HL-60 (cell line): ENCODE measurements around the gene PTH2.

ENCODE experiments used
- DNase-seq, 2 experiments: peaks; one replicate each; pipeline ENCODE4 v3.0.0-alpha.2; 2010 to 2020; ENCODE audit warnings: low read depth in 1 of 2, low spot score in 1 of 2
- H3K27ac ChIP-seq: fragments of 250-450 bp; sonication (Bioruptor Pico); replicated peaks from 2 replicates; pipeline ENCODE4 v1.5.1; 2020; ENCODE audit warnings: mild to moderate bottlenecking, moderate library complexity
- H3K27me3 ChIP-seq: fragments of 250-450 bp; sonication (Bioruptor Pico); 2 replicates; pipeline ENCODE4 v1.5.1; 2021; ENCODE audit warnings: mild to moderate bottlenecking, moderate library complexity; ENCODE audit not compliant: insufficient read depth, poor library complexity, severe bottlenecking
- H3K4me3 ChIP-seq: replicated peaks from 2 replicates; pipeline ENCODE4 v1.5.1; 2011; ENCODE audit warnings: mild to moderate bottlenecking, control low read depth, low read length; ENCODE audit not compliant: insufficient read depth
- GABPA ChIP-seq: IDR thresholded peaks from 2 replicates; pipeline ENCODE4 v1.6.1; 2012; ENCODE audit warnings: low read depth
- POLR2AphosphoS5 ChIP-seq: IDR thresholded peaks from 2 replicates; pipeline ENCODE4 v1.6.1; 2012; ENCODE audit warnings: low read depth
- SPI1 ChIP-seq: IDR thresholded peaks from 2 replicates; pipeline ENCODE4 v1.6.1; 2012; ENCODE audit warnings: low read depth, mild to moderate bottlenecking, borderline replicate concordance
- long read RNA-seq: library from polyadenylated mRNA; unstranded; transcript quantifications from one replicate; pipeline ENCODE4 v2.0.0, GENCODE V29; 2020
- TF ChIP-seq, protein P1 (sequence below): IDR thresholded peaks from one replicate; pipeline ENCODE4 v1.5.1; 2011; ENCODE audit warnings: low read length, control low read depth, inconsistent platforms; ENCODE audit not compliant: insufficient read depth
- TF ChIP-seq, protein P2 (sequence below): IDR thresholded peaks from 2 replicates; pipeline ENCODE4 v1.6.1; 2012; ENCODE audit warnings: low read depth; ENCODE audit not compliant: insufficient replicate concordance

Gene PTH2, protein sequence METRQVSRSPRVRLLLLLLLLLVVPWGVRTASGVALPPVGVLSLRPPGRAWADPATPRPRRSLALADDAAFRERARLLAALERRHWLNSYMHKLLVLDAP
- long read RNA-seq: 0 reads

DNA sequence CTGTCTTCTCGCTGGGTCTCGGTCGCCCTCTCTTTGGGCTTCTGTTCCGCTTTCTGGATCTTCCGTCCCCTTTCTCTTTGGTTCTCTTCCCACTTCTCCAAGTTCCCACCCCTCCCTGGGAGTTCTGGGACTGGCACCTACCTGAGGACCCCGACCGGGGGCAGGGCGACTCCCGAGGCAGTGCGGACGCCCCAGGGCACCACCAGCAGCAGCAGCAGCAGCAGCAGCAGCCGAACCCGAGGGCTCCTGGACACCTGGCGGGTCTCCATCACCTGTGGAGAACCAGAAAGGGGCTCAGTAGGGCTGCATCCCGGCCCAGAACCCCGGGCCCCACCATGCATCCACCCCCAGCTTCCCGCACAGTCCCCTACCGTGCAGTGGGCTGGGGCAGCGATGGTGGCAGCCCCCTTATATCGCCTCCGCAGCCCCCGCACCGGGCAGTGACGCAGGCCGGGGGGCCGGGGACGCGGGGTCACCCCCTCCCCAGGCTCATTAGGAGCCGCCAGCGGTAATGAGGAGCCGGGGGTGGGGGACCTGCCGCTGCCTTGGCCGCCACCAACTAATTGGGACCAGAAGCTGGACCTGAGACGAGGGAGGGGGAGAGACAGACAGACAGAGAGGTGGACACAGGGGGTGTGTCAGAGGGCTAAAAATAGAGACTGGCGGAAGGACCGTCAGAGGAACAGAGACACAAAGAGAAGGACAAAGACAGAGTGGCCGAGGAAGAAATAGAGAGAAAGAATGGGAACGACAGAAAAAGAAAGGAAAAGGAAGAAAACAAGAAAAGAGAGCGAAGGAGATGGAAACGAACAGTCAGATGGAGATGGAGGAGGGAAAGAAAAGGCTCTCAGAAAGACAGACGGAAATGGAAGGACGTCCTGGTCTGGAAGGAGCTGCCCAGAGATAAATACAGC, at the start of gene PTH2:
Gene PTH2 (minus strand): TSS at position 371 of the 914 bp plus-strand sequence. CDS start 102 bp downstream, at position 269.
- H3K4me3 ChIP-seq: 0 out of 2 replicates have a peak within 1 kb of the TSS, but pooled peaks have one; percentile 7
- no peak for DNase-seq
- H3K27me3 ChIP-seq: peaks cover 74% of the 10 kb centered on the region
- TF ChIP-seq, protein P1, sequence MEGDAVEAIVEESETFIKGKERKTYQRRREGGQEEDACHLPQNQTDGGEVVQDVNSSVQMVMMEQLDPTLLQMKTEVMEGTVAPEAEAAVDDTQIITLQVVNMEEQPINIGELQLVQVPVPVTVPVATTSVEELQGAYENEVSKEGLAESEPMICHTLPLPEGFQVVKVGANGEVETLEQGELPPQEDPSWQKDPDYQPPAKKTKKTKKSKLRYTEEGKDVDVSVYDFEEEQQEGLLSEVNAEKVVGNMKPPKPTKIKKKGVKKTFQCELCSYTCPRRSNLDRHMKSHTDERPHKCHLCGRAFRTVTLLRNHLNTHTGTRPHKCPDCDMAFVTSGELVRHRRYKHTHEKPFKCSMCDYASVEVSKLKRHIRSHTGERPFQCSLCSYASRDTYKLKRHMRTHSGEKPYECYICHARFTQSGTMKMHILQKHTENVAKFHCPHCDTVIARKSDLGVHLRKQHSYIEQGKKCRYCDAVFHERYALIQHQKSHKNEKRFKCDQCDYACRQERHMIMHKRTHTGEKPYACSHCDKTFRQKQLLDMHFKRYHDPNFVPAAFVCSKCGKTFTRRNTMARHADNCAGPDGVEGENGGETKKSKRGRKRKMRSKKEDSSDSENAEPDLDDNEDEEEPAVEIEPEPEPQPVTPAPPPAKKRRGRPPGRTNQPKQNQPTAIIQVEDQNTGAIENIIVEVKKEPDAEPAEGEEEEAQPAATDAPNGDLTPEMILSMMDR: no peak
- TF ChIP-seq SPI1: peak; percentile 37; the same call in 1 of the 2 replicates
- no peak within 1 kb of the TSS for H3K27ac ChIP-seq

DNA sequence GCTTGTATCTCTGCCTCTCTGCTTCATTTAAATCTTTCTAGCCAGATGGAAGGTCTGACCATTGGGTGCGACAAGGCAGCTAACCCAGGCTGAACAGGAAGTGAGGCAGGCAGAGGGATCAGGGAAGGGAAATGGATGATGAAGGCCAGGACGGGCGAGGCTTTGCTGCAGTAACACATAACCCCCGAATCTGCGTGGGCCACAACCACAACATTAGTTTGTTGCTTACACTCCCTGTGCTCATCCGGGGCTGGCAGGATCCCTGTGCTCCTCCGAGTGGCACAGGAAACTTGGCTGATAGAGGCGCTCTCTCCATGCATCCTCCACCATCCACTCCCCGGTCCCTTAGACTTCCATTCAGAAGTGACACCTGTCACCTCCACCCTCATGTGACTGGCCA, 49.7 kb upstream of the PTH2 start:
- Histone ChIP-seq H3K4me3 (no peak overlapping the region), H3K27ac (no peak overlapping the region), H3K27me3 (no peaks in the 10 kb centered on the region)
- TF ChIP-seq, protein P1: no peak
- TF ChIP-seq, protein P2, sequence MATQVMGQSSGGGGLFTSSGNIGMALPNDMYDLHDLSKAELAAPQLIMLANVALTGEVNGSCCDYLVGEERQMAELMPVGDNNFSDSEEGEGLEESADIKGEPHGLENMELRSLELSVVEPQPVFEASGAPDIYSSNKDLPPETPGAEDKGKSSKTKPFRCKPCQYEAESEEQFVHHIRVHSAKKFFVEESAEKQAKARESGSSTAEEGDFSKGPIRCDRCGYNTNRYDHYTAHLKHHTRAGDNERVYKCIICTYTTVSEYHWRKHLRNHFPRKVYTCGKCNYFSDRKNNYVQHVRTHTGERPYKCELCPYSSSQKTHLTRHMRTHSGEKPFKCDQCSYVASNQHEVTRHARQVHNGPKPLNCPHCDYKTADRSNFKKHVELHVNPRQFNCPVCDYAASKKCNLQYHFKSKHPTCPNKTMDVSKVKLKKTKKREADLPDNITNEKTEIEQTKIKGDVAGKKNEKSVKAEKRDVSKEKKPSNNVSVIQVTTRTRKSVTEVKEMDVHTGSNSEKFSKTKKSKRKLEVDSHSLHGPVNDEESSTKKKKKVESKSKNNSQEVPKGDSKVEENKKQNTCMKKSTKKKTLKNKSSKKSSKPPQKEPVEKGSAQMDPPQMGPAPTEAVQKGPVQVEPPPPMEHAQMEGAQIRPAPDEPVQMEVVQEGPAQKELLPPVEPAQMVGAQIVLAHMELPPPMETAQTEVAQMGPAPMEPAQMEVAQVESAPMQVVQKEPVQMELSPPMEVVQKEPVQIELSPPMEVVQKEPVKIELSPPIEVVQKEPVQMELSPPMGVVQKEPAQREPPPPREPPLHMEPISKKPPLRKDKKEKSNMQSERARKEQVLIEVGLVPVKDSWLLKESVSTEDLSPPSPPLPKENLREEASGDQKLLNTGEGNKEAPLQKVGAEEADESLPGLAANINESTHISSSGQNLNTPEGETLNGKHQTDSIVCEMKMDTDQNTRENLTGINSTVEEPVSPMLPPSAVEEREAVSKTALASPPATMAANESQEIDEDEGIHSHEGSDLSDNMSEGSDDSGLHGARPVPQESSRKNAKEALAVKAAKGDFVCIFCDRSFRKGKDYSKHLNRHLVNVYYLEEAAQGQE: no peak
- no peak for TF ChIP-seq SPI1
- TF ChIP-seq POLR2AphosphoS5: no peak
- no peak for TF ChIP-seq GABPA
- no peak for DNase-seq

DNA sequence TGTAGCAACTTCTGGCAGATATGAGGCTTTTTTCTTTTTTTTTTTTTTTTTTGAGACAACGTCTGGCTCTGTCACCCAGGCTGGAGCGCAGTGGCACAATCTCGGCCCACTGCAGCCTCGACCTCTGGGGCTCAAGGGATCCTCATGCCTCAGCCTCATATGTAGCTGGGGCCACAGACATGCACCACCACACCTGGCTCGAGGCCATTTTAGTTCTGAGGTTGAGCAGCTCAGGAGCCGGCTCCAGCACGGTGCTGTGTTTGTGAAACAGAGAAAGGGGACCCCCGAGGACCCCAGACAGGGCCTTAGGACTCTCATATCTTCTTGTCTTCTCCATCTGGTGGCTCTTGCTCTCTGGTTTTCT, 47.4 kb upstream of the PTH2 start:
- TF ChIP-seq SPI1: no peak
- TF ChIP-seq GABPA: no peak
- TF ChIP-seq POLR2AphosphoS5: no peak
- TF ChIP-seq, protein P2: no peak
- TF ChIP-seq, protein P1: no peak
- DNase-seq: no peak
- Histone ChIP-seq H3K4me3 (no peak overlapping the region), H3K27ac (no peak overlapping the region), H3K27me3 (no peaks in the 10 kb centered on the region)
